AG10803 (cell line): Measurements from ENCODE around the gene INTU.
A peak's percentile ranks its signal among the peaks of the same experiment; 100 is the strongest.

ENCODE experiments used
- DNase-seq: peaks from one replicate; pipeline ENCODE4 v3.0.0; 2010; ENCODE audit warnings: low read depth
- H3K4me3 ChIP-seq: 2 replicates; pipeline ENCODE4 v1.5.1; 2011; ENCODE audit warnings: mild to moderate bottlenecking, low read length, control low read depth
- CTCF ChIP-seq: conservative IDR thresholded peaks from 2 replicates; pipeline ENCODE4 v1.5.1; 2011; ENCODE audit warnings: mild to moderate bottlenecking, low read length, control low read depth, inconsistent platforms

INTU gene

GRCh38 chr4:127606823-127607222 is 25.9 kb upstream of the INTU start:
- no peak overlapping the region for H3K4me3 ChIP-seq
- DNase-seq, result no peak
- TF ChIP-seq CTCF, result no peak

- no peak for TF ChIP-seq CTCF
- DNase-seq, result no peak
- no peak overlapping the region for H3K4me3 ChIP-seq
These were observed 23.3 kb upstream of the INTU start for GRCh38 chr4:127609484-127609883.

- no peak for TF ChIP-seq CTCF
- no peak overlapping the region for H3K4me3 ChIP-seq
- no peak for DNase-seq
These were observed 22.3 kb upstream of the INTU start for GRCh38 chr4:127610488-127610887.

- no peak for TF ChIP-seq CTCF
- no peak for DNase-seq
These were observed 15.9 kb upstream of the INTU start for GRCh38 chr4:127616898-127617297.

GRCh38 chr4:127618427-127618826 is 14.3 kb upstream of the INTU start:
- DNase-seq, result no peak
- no peak overlapping the region for H3K4me3 ChIP-seq
- TF ChIP-seq CTCF, result no peak

More at GRCh38 chr4:127616898-127617297, 15.9 kb upstream of the INTU start:
- no peak overlapping the region for H3K4me3 ChIP-seq

- no peak for DNase-seq
- TF ChIP-seq CTCF, result no peak
- peak overlapping the region; percentile 64 for H3K4me3 ChIP-seq
These were observed 10.2 kb upstream of the INTU start for GRCh38 chr4:127622621-127622920.

GRCh38 chr4:127622921-127623796 is 9.6 kb upstream of the INTU start:
- TF ChIP-seq CTCF, result peak; percentile 23; the same call in 1 of the 2 replicates
- peak; percentile 6 for DNase-seq
- H3K4me3 ChIP-seq, result peak overlapping the region; percentile 64
